Measurements from ENCODE around the gene KCTD3. TPM values are rescaled to one million over a fixed set of nuclear protein-coding genes. Genes with fewer than 3 reads are reported as not detected.

Gene KCTD3
- total RNA-seq, 1 donor from 2014 or later, result 25.3 TPM

- Histone ChIP-seq H3K36me3 (no peaks in the 10 kb centered on the region), H3K4me3 (peak overlapping the region; percentile 81), H3K4me1 (peaks cover 46% of the 10 kb centered on the region), H3K27ac (no peak overlapping the region), H3K9me3 (no peaks in the 10 kb centered on the region), H3K27me3 (ENCODE audit: low read depth) (no peaks in the 10 kb centered on the region)
- no peak for TF ChIP-seq CTCF (IDR thresholded peaks at IDR 0.05)
- intact Hi-C loops (cut with DNase I), result no loop called here
- ATAC-seq (peak in 1 of 2 donors; percentile 21), DNase-seq (no peak)
Observed at GRCh38 chr1:215569986-215570824, 3.1 kb downstream of the KCTD3 start.

GRCh38 chr1:215581896-215582295 lies 14.8 kb downstream of the KCTD3 start:
- no peak for DNase-seq

GRCh38 chr1:215583185-215583749 lies 16.2 kb downstream of the KCTD3 start:
- DNase-seq (no peak), ATAC-seq (peak in 1 of 2 donors; percentile 56)
- Histone ChIP-seq H3K4me3 (no peak overlapping the region), H3K4me1 (no peaks in the 10 kb centered on the region), H3K27ac (no peak overlapping the region), H3K9me3 (peaks cover 5% of the 10 kb centered on the region), H3K27me3 (ENCODE audit: low read depth) (no peaks in the 10 kb centered on the region), H3K36me3 (peaks cover 42% of the 10 kb centered on the region)
- intact Hi-C loops (cut with DNase I), result no loop called here
- TF ChIP-seq CTCF (IDR thresholded peaks at IDR 0.05), result no peak

More at GRCh38 chr1:215581896-215582295, 14.8 kb downstream of the KCTD3 start:
- ATAC-seq, result no peak
- Histone ChIP-seq H3K27ac (no peak overlapping the region), H3K4me3 (no peak overlapping the region), H3K4me1 (no peaks in the 10 kb centered on the region), H3K36me3 (peaks cover 48% of the 10 kb centered on the region), H3K9me3 (peaks cover 5% of the 10 kb centered on the region), H3K27me3 (ENCODE audit: low read depth) (no peaks in the 10 kb centered on the region)
- TF ChIP-seq CTCF (IDR thresholded peaks at IDR 0.05), result no peak
- intact Hi-C loops (cut with DNase I), result no loop called here

GRCh38 chr1:215584389-215584788 lies 17.3 kb downstream of the KCTD3 start:
- H3K27me3 ChIP-seq (ENCODE audit: low read depth), result no peaks in the 10 kb centered on the region
- H3K27ac ChIP-seq, result no peak overlapping the region
- intact Hi-C loops (cut with DNase I), result no loop called here
- no peaks in the 10 kb centered on the region for H3K4me1 ChIP-seq
- no peak overlapping the region for H3K4me3 ChIP-seq
- no peak for TF ChIP-seq CTCF (IDR thresholded peaks at IDR 0.05)
- peaks cover 5% of the 10 kb centered on the region for H3K9me3 ChIP-seq
- peaks cover 34% of the 10 kb centered on the region for H3K36me3 ChIP-seq
- DNase-seq (no peak), ATAC-seq (no peak)

GRCh38 chr1:215589650-215590435 lies 22.7 kb downstream of the KCTD3 start:
- peaks cover 16% of the 10 kb centered on the region for H3K36me3 ChIP-seq
- DNase-seq (no peak), ATAC-seq (no peak)
- no peak overlapping the region for H3K27ac ChIP-seq
- no peak for TF ChIP-seq CTCF (IDR thresholded peaks at IDR 0.05)
- H3K4me3 ChIP-seq, result no peak overlapping the region
- H3K27me3 ChIP-seq (ENCODE audit: low read depth), result no peaks in the 10 kb centered on the region
- intact Hi-C loops (cut with DNase I), result no loop called here
- peaks cover 5% of the 10 kb centered on the region for H3K4me1 ChIP-seq
- no peaks in the 10 kb centered on the region for H3K9me3 ChIP-seq
